Measurements from ENCODE around the gene CHST7. TPM values are rescaled to one million over a fixed set of nuclear protein-coding genes. Genes with fewer than 3 reads are reported as not detected.
A peak's percentile ranks its signal among the peaks of the same experiment; 100 is the strongest.

Gene CHST7
- total and polyA plus RNA-seq, 2 experiments from 2014 or later: 7.6 to 27.2 TPM

- H4K20me1 ChIP-seq (replicated peaks; ENCODE audit: insufficient read depth): no peaks in the 10 kb centered on the region
- no peaks in the 10 kb centered on the region for H3K36me3 ChIP-seq (ENCODE audit: insufficient read depth)
- H3K27me3 ChIP-seq (ENCODE audit: insufficient read depth): no peaks in the 10 kb centered on the region
- H3K27ac ChIP-seq (ENCODE audit: low read depth): no peak overlapping the region
- Mint-ChIP-seq H3K4me3 (no peak overlapping the region), H3K27me3 (ENCODE audit: insufficient read depth, low read depth, poor library complexity) (peaks cover 6% of the 10 kb centered on the region), H3K9me3 (no peaks in the 10 kb centered on the region), H3K36me3 (ENCODE audit: low read depth) (peaks cover 30% of the 10 kb centered on the region), H3K27ac (peak overlapping the region; percentile 40; the same call in 1 of the 2 replicates), H3K4me1 (peaks cover 18% of the 10 kb centered on the region)
- ATAC-seq (no peak), DNase-seq (ENCODE audit: low spot score) (no peak)
- no peaks in the 10 kb centered on the region for H3F3A ChIP-seq (replicated peaks; ENCODE audit: low read depth)
- TF ChIP-seq ETS1 (IDR thresholded peaks at IDR 0.05) (no peak), ZNF462 (CRISPR knock-in tag; IDR thresholded peaks at IDR 0.05) (no peak)
- H3K4me1 ChIP-seq (ENCODE audit: insufficient read depth): peaks cover 9% of the 10 kb centered on the region; the same call in 1 of the 2 replicates
- H2AFZ ChIP-seq: no peak overlapping the region
- no peak overlapping the region for H3K4me2 ChIP-seq
- H3K4me3 ChIP-seq: no peak overlapping the region
- H3K9me2 ChIP-seq (ENCODE audit: insufficient read depth): no peaks in the 10 kb centered on the region
- no peaks in the 10 kb centered on the region for H3K79me2 ChIP-seq (replicated peaks; ENCODE audit: insufficient read depth)
These were observed 55.2 kb downstream of the CHST7 start for GRCh38 chrX:46628460-46629371.

GRCh38 chrX:46630141-46630540 is 56.6 kb downstream of the CHST7 start:
- H3K4me2 ChIP-seq: no peak overlapping the region
- H3K4me1 ChIP-seq (ENCODE audit: insufficient read depth): peaks cover 9% of the 10 kb centered on the region; the same call in 1 of the 2 replicates
- Mint-ChIP-seq H3K4me1 (peaks cover 18% of the 10 kb centered on the region), H3K27me3 (ENCODE audit: insufficient read depth, low read depth, poor library complexity) (peaks cover 6% of the 10 kb centered on the region), H3K9me3 (no peaks in the 10 kb centered on the region), H3K4me3 (no peak overlapping the region), H3K27ac (no peak overlapping the region), H3K36me3 (ENCODE audit: low read depth) (peaks cover 30% of the 10 kb centered on the region)
- DNase-seq (ENCODE audit: low spot score): no peak
- no peaks in the 10 kb centered on the region for H4K20me1 ChIP-seq (replicated peaks; ENCODE audit: insufficient read depth)
- no peaks in the 10 kb centered on the region for H3F3A ChIP-seq (replicated peaks; ENCODE audit: low read depth)
- H3K27ac ChIP-seq (ENCODE audit: low read depth): no peak overlapping the region
- H2AFZ ChIP-seq: no peak overlapping the region
- H3K4me3 ChIP-seq: no peak overlapping the region
- no peaks in the 10 kb centered on the region for H3K27me3 ChIP-seq (ENCODE audit: insufficient read depth)
- no peaks in the 10 kb centered on the region for H3K79me2 ChIP-seq (replicated peaks; ENCODE audit: insufficient read depth)
- H3K9me2 ChIP-seq (ENCODE audit: insufficient read depth): no peaks in the 10 kb centered on the region
- no peaks in the 10 kb centered on the region for H3K36me3 ChIP-seq (ENCODE audit: insufficient read depth)
- no peak for ATAC-seq
- no peak for TF ChIP-seq ETS1 (IDR thresholded peaks at IDR 0.05)
- TF ChIP-seq CREB1 (CRISPR knock-in tag; IDR thresholded peaks at IDR 0.05; ENCODE audit: low read depth): no peak
- no peak for TF ChIP-seq EZH2 (IDR thresholded peaks at IDR 0.05; ENCODE audit: low read depth, unreplicated experiment)
- TF ChIP-seq JUNB (IDR thresholded peaks at IDR 0.05; ENCODE audit: unreplicated experiment): no peak
